PC-3 (cell line): ENCODE results near the gene PLRG1. TPM values are rescaled to one million over a fixed set of nuclear protein-coding genes. Genes with fewer than 3 reads are reported as not detected.

Experiments used
- ATAC-seq: fragments of 200-7000 bp; cut with Tn5 transposase; 2 replicates; pipeline ENCODE4 v1.9.1; 2020; ENCODE audit warnings: mild to moderate bottlenecking, moderate library complexity
- BruUV-seq: library from RNA; stranded (reverse); fragments of 400-500 nt; replicated peaks from 2 replicates; lab custom pipeline; 2021; lab: Mats Ljungman, UMichigan
- CTCF ChIA-PET: fragments of 300-600 bp; sonication (Branson Sonifier 250); formaldehyde crosslinking; loops from one replicate; lab custom pipeline; 2022; ENCODE audit warnings: antibody characterized with exemption; lab: Charles Lee
- POLR2A ChIA-PET: fragments of 300-600 bp; sonication (Branson Sonifier 250); formaldehyde crosslinking; loops from one replicate; lab custom pipeline; 2022; ENCODE audit warnings: antibody characterized with exemption; ENCODE audit not compliant: unreplicated experiment; lab: Charles Lee
- DNase-seq: peaks from one replicate; pipeline ENCODE4 v3.0.0-alpha.2; 2015
- H2AFZ ChIP-seq: fragments of 300-600 bp; sonication (generic); 2 replicates; pipeline ENCODE4 v1.6.0; 2016; ENCODE audit warnings: antibody characterized with exemption, low read length
- H3F3A ChIP-seq: fragments of 300-600 bp; sonication (generic); one replicate; pipeline ENCODE4 v1.6.0; 2017; ENCODE audit warnings: antibody characterized with exemption, low read length, control low read depth, mild to moderate bottlenecking; ENCODE audit not compliant: unreplicated experiment
- H3K27ac ChIP-seq: fragments of 300-600 bp; sonication (generic); 2 replicates; pipeline ENCODE4 v1.5.1; 2016; ENCODE audit warnings: mild to moderate bottlenecking, low read length
- H3K27me3 ChIP-seq: fragments of 300-600 bp; sonication (generic); 2 replicates; pipeline ENCODE4 v1.6.1; 2016; ENCODE audit warnings: low read length, mixed read lengths
- H3K36me3 ChIP-seq: fragments of 300-600 bp; sonication (generic); 2 replicates; pipeline ENCODE4 v1.6.1; 2016; ENCODE audit warnings: low read depth, mixed run types, low read length, mixed read lengths
- H3K4me1 ChIP-seq: fragments of 300-600 bp; sonication (generic); 2 replicates; pipeline ENCODE4 v1.5.1; 2016; ENCODE audit warnings: low read length; ENCODE audit not compliant: insufficient read depth
- H3K4me2 ChIP-seq: fragments of 300-600 bp; sonication (generic); 2 replicates; pipeline ENCODE4 v1.6.0; 2016; ENCODE audit warnings: low read length
- H3K4me3 ChIP-seq: fragments of 300-600 bp; sonication (generic); 2 replicates; pipeline ENCODE4 v1.5.1; 2016; ENCODE audit warnings: mild to moderate bottlenecking, low read length, mixed read lengths
- H3K79me2 ChIP-seq: fragments of 300-600 bp; sonication (generic); 2 replicates; pipeline ENCODE4 v1.6.1; 2017; ENCODE audit warnings: low read length, mixed read lengths
- H3K9ac ChIP-seq: fragments of 300-600 bp; sonication (generic); 2 replicates; pipeline ENCODE4 v1.6.0; 2016; ENCODE audit warnings: mild to moderate bottlenecking, low read length
- H3K9me2 ChIP-seq: fragments of 300-600 bp; sonication (generic); replicated peaks from 2 replicates; pipeline ENCODE4 v1.6.1; 2016; ENCODE audit warnings: mixed run types, low read length, mixed read lengths
- H3K9me3 ChIP-seq: fragments of 300-600 bp; sonication (generic); 2 replicates; pipeline ENCODE4 v1.6.1; 2016; ENCODE audit warnings: low read length, mixed read lengths
- H4K20me1 ChIP-seq: fragments of 300-600 bp; sonication (generic); 2 replicates; pipeline ENCODE4 v1.6.1; 2016; ENCODE audit warnings: low read length, mixed read lengths
- CTCF ChIP-seq: fragments of 300-600 bp; sonication (generic); conservative IDR thresholded peaks from 2 replicates; pipeline ENCODE4 v1.5.1; 2017; ENCODE audit warnings: antibody characterized with exemption, low read depth, mild to moderate bottlenecking, low read length
- EZH2 ChIP-seq: fragments of 300-600 bp; sonication (generic); IDR thresholded peaks from one replicate; pipeline ENCODE4 v1.6.1; 2017; ENCODE audit warnings: antibody characterized with exemption, mild to moderate bottlenecking, low read length; ENCODE audit not compliant: unreplicated experiment
- EZH2phosphoT487 ChIP-seq: fragments of 300-600 bp; sonication (generic); IDR thresholded peaks from 2 replicates; pipeline ENCODE4 v1.6.1; 2018; ENCODE audit warnings: mild to moderate bottlenecking, antibody characterized with exemption, low read length, borderline replicate concordance
- intact Hi-C: fragments of 100-400 bp; cut with micrococcal nuclease; formaldehyde crosslinking; loops from 2 replicates; pipeline ENCODE4 v1.9.0; 2023
- total RNA-seq: library from RNA; depleted of rRNA; stranded (reverse); fragments of >200 nt; gene quantifications from 2 replicates; pipeline ENCODE4 v1.2.3, GENCODE V29; 2014

The PLRG1 gene
- total RNA-seq, 1 experiment from 2014 or later: 51.7 TPM

GRCh38 chr4:154502111-154502510 lies 48.1 kb downstream of the PLRG1 start:
- H4K20me1 ChIP-seq: no peaks in the 10 kb centered on the region
- no peak overlapping the region for H3K4me2 ChIP-seq
- H3K4me3 ChIP-seq: no peak overlapping the region
- BruUV-seq: no TSS peak
- ATAC-seq: no peak
- TF ChIP-seq EZH2 (no peak), EZH2phosphoT487 (no peak), CTCF (no peak)
- no peaks in the 10 kb centered on the region for H3K9me3 ChIP-seq
- CTCF ChIA-PET: no interaction called here
- no peak overlapping the region for H3K9ac ChIP-seq
- intact Hi-C loops: loop anchor here (2.0 kb wide), 1 partner anchor 49 kb away; the partner anchor contains the start of gene PLRG1
- no peaks in the 10 kb centered on the region for H3F3A ChIP-seq
- no peak overlapping the region for H2AFZ ChIP-seq
- DNase-seq: no peak
- H3K36me3 ChIP-seq: no peaks in the 10 kb centered on the region
- peaks cover 11% of the 10 kb centered on the region for H3K4me1 ChIP-seq
- POLR2A ChIA-PET: no interaction called here
- no peaks in the 10 kb centered on the region for H3K79me2 ChIP-seq
- no peaks in the 10 kb centered on the region for H3K9me2 ChIP-seq
- peaks cover 40% of the 10 kb centered on the region for H3K27me3 ChIP-seq
- H3K27ac ChIP-seq: no peak overlapping the region

GRCh38 chr4:154497889-154498288 lies 52.3 kb downstream of the PLRG1 start:
- no peak overlapping the region for H2AFZ ChIP-seq
- no peak overlapping the region for H3K27ac ChIP-seq
- H3K36me3 ChIP-seq: no peaks in the 10 kb centered on the region
- H3K4me2 ChIP-seq: no peak overlapping the region
- H4K20me1 ChIP-seq: no peaks in the 10 kb centered on the region
- ChIA-PET POLR2A (no interaction called here), CTCF (no interaction called here)
- no peaks in the 10 kb centered on the region for H3K9me3 ChIP-seq
- no peaks in the 10 kb centered on the region for H3K9me2 ChIP-seq
- H3K4me3 ChIP-seq: no peak overlapping the region
- peaks cover 51% of the 10 kb centered on the region for H3K27me3 ChIP-seq
- TF ChIP-seq CTCF (no peak), EZH2phosphoT487 (no peak), EZH2 (no peak)
- no peak for DNase-seq
- no TSS peak for BruUV-seq
- intact Hi-C loops: no loop called here
- H3K79me2 ChIP-seq: no peaks in the 10 kb centered on the region
- no peaks in the 10 kb centered on the region for H3K4me1 ChIP-seq
- no peaks in the 10 kb centered on the region for H3F3A ChIP-seq
- H3K9ac ChIP-seq: no peak overlapping the region
- ATAC-seq: no peak

- Histone ChIP-seq H3K4me1 (no peaks in the 10 kb centered on the region), H3K9me3 (no peaks in the 10 kb centered on the region), H3K27me3 (peaks cover 37% of the 10 kb centered on the region), H3K79me2 (no peaks in the 10 kb centered on the region), H3K9me2 (no peaks in the 10 kb centered on the region), H3K27ac (no peak overlapping the region), H4K20me1 (no peaks in the 10 kb centered on the region), H3K9ac (no peak overlapping the region), H3K36me3 (no peaks in the 10 kb centered on the region), H2AFZ (no peak overlapping the region), H3K4me2 (no peak overlapping the region), H3K4me3 (no peak overlapping the region), H3F3A (no peaks in the 10 kb centered on the region)
- ChIA-PET POLR2A (no interaction called here), CTCF (no interaction called here)
- ATAC-seq: no peak
- intact Hi-C loops: no loop called here
- TF ChIP-seq EZH2phosphoT487: no peak
- no peak for TF ChIP-seq EZH2
- DNase-seq: no peak
- BruUV-seq: no TSS peak
These were observed 54.3 kb downstream of the PLRG1 start for GRCh38 chr4:154495867-154496266.
